HG03139 (cell line): ENCODE results near the gene PTGDS.
"Not testable (repeated sequence)": the region's sequence is repeated elsewhere in the genome, so short reads cannot be mapped to it uniquely, and the experiment has no call there.

Experiments used
- ATAC-seq: cut with Tn5 transposase; IDR thresholded peaks from one replicate; pipeline ENCODE4 v1.9.1; 2021; ENCODE audit not compliant: unreplicated experiment

Gene PTGDS

GRCh38 chr9:136985853-136986252 is 8.5 kb downstream of the PTGDS start:
- no peak for ATAC-seq

DNA sequence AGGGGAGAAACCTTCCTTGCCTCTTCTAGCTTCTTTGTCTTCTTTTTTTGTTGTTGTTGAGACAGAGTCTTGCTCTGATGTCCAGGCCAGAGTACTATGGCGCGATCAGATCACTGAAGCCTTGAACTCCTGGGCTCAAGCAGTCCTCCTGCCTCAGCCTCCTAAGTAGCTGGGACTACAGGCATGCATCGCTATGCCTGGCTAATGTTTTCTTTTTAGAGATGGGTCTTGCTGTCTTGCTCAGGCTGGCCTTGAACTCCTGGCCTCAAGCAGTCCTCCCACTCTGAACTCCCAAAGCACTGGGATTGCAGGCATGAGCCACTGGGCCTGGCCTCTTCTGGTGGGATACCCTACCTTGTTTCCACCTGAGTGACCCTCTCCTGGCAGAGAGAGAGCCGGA is 11.6 kb downstream of the PTGDS start:
- ATAC-seq = no peak

DNA sequence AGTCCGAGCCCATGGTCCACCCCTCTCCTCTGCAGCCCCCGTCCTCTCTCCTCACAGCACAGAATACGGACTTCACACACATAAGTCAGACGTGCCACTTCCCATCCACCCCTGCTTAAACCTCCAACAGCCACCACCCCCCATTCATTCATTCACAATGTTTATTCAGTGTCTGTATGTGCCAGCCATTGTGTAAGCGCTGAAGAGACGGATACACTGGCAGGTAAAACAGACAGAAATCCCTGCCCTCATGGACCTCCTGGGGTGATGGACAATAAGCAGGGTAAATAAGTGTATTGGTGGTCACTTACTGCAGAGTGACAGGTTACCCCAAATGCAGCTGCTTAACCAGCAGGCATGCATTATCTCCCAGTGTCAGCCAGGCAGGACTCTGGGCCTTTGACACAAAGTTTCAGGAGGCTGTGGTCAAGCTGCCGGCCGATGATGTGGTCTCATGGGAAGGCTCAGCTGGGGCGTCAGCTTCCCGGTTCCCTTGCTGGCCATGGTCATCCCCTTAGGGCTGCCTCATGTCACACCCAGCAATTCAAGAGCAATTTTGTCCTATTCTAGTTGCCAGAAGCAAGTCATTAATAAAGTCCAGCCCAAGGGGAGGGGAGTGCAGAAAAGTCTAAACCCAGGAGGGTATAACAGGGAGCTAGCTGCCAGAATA is 13.1 kb downstream of the PTGDS start:
- ATAC-seq = no peak

DNA sequence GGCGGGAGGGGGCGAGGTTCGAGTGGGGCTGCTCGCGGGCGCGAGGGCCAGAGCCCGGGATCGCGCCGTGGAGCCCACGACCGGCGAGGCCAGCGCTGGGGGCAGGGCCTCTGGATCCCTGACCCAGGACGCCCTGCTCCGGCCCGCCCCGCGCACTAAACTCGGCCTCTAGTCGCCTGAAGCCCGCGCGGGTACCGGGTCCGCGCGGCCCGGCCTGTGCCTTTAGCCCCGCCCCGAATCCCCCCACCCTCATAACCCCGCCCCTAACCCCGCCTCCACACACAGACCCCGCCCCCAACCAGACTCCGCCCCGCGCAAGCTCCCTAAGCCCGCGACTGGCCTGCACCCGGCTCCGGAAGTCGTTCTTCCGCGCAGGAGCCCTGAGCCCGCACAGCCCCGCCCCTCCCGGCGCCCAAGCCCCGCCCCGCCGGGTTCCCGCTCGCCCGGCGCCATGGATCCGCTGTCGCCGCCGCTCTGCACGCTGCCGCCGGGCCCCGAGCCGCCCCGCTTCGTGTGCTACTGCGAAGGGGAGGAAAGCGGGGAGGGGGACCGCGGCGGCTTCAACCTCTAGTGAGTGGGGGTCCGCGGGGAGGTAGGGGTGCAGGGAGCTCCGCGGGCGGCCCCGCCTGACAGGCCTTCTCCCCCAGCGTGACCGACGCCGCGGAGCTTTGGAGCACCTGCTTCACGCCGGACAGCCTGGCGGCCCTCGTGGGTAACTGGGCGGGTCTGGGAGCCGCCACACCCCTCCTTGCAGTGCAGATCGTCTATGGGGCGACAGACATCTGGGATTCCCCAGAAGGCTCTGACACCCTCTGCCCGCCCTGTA is 14.9 kb downstream of the PTGDS start, which contains the start of gene PAXX:
PAXX (plus strand) TSS at position 430 of the 826 bp plus-strand sequence; CDS start at position 452, 22 bp downstream.
- ATAC-seq = peak; percentile 68

DNA sequence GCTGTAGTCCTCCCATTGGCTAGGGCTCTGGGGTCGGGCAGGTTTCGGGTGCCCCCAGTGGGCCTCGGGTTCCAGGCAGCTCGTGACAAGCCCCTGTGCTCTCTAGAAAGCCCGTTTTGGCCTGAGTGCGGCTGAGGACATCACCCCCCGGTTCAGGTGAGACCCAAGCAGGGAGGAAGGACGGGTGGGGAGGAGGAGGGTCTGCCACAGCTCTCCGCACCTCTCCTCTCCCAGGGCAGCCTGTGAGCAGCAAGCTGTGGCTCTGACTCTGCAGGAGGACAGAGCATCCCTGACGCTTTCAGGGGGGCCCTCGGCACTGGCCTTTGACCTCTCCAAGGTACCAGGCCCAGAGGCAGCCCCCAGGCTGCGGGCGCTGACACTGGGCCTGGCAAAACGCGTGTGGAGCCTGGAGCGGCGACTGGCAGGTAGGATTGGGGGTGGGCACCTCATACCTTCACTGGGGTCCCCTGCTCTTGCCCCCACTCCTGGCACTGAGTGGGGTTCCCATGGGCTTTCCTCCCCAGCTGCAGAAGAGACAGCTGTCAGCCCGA is 15.6 kb downstream of the PTGDS start:
- no peak for ATAC-seq

GRCh38 chr9:136994180-136994887 is 17.0 kb downstream of the PTGDS start:
- no peak for ATAC-seq

GRCh38 chr9:136994888-136995230 is 17.6 kb downstream of the PTGDS start:
- no peak for ATAC-seq

DNA sequence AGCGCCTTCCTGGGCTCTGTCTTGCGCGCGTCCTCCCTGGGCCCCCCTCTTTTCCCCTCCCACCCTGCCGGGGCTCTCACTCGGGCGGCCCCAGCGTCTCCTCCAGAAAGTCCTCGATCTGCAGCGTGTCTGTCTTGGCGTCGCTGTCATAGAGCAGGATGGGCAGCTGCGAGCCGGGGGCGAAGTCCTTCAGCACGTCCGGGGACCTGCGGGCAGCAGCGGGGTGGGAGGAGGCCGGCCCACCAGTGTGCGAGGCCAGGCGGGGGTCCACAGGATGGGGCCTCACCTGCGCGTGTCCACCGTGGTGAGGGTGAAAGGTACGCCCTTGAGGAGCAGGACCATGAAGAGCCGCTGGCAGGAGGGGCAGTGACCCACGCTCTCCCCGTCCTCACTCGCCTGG is 18.1 kb downstream of the PTGDS start:
- ATAC-seq = no peak

DNA sequence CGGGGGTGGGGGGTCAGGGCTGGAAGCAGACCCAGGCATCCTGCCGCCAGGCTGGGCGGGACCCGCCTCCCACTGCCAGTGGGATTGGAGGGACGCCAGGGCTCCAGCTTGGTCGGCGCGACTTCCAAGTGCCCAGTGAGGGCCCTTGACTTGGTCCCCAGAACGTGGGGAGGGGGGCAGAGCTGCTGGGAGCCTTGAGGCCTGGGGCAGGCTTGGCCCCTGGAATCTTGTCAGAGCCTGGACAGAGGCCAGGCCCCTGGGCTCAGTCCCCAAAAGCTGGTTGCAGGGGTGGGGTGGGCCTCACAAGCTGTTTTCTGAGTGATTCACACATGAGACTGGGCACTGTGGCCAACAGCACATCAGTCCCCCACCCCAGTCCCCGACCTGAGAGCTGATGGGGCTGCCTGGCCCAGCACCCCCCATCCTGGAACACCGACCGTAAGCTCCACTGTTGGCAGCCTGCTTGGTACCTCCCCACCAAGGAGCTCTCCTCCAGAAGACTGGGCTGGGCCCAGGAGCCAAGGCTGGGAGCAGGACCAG is 18.5 kb downstream of the PTGDS start:
- no peak for ATAC-seq

DNA sequence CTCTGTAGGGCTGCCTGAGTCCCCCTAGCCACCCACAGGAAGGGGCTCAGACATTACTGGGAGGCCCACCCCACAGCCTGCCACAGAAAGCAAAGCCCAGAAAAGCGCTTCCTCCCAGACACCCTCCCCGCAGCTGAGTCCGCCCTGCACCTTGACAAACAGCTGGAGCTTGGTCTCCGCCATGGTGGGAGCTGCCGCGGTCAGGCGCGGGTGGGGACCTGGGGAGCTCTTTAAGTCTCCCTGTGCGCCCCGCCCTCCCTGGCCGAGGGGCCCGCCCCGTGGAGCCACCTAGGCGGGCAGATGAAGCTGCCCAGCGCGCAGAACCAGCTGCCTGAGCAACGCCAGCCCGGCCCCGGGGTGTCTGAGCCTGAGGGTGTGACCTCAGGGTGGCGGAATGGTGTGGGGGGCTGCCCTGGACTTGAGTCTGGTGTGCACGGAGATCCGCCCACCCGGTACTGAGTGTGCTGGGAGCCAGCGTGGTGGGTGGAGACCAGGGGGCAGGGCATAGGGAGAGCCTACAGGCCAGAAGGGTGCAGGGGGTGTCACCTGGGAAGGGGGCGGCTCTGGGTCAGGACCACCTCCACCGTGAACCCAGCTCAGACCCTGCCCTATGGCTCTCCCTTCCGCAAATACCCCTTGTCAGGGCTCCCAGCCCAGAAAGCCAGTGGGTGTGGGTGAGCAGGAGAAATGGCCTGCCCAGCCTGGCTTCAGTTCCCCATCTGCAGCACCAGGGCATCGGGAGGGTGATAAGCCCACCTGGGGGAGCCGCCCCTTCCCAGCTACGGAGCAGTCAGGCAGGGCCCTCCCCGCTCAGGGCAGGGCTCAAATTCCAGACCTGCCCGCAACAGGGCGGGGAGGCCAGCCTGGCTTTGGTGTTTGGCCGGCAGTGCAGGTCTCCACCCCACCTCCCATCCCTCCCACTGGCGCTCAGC is 19.3 kb downstream of the PTGDS start, which contains the start of gene CLIC3:
CLIC3 (minus strand) TSS at position 208 of the 932 bp plus-strand sequence; CDS start at position 183, 25 bp downstream.
- ATAC-seq = no peak

DNA sequence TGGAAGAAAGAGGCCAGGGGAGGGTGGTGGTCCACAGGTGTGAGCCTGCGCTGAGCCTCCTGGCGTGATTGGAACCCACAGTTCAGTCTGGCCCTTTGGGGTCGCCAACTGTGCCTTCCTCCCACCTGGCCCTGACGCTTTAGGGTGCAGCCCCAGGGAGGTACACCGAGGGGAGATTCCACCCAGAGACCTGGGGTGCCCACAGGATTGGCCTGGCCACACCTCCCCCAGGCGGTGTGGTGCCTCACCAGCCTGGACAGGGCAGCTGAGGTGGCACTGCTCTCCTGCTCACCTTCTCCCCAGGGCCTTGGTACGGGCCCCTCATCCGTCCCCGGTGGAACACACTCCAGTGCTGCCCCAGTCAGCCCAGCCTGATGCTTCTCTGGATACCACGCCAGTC is 20.1 kb downstream of the PTGDS start:
- no peak for ATAC-seq

DNA sequence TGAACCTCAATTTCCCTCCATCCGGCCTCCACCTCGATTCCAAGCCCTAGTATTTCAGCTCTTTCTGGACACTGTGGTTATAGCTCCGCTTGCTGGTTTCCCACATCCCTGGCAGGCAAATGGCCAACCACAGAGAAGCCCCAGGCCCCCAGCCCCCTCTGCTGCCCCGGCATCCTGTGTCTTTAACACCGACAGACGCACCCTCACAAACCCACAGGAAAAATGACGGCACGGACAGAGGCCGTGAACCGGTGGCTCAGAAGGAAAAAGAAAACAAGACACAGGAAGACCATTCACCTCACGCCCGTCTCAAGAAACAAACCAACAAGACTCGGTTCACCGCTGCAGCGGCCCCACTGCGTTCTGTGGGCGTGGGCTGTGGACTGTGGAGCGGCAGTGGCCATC is 20.5 kb downstream of the PTGDS start:
- no peak for ATAC-seq

GRCh38 chr9:137000177-137000930 is 23.1 kb downstream of the PTGDS start:
- peak; percentile 51 for ATAC-seq

DNA sequence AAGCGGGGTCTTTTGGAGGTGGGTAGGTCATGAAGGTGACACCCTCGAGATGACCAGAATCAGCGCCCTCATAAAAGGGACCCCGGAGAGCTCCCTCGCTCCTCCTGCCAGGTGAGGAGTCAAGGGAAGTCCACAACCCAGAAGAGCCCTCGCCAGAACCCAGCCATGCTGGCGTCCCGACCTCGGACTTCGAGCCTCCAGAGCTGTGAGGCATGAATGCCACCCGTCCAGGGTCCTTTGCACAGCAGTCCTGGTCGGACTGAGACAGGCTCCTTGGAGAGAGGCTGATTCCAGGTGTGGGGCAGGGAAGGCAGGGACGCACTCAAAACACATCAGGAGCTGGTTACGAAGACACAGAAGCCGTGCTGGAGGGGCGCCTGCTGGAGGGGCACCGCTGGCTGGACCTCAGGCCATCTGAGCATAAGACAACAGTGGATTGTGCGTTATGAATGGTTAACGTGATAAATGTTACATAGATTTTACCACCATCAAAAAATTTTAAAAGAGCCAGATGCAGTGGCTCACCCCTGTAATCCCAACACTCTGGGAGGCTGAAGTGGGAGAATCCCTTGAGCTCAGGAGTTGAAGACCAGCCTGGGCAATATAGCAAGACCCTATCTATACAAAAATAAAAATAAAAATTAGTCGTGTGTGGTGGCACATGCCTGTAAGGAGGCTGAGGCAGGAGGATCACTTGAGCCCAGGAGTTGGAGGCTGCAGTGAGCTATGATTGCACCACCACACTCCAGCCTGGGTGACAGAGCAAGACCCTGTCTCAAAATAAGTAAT is 24.7 kb downstream of the PTGDS start:
- no peak for ATAC-seq

DNA sequence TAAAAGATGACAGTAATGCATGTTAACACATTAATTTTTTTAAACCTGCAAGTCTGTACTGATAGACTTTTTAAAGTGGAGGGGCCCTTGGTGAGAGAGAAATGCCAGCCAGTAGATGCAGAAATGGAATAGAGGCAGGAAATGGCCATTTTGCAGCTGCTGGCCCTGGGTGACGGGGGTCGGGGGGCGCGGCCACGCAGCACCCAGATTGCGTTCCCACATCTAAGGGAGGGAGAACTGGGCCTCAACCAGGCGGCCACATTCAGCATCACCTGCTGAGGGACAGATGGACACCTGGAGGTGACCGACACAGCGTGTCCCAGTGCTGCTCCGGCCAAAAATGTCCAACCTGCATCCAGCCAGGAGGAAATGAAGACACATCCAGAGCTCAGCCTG is 25.3 kb downstream of the PTGDS start:
- ATAC-seq = no peak

DNA sequence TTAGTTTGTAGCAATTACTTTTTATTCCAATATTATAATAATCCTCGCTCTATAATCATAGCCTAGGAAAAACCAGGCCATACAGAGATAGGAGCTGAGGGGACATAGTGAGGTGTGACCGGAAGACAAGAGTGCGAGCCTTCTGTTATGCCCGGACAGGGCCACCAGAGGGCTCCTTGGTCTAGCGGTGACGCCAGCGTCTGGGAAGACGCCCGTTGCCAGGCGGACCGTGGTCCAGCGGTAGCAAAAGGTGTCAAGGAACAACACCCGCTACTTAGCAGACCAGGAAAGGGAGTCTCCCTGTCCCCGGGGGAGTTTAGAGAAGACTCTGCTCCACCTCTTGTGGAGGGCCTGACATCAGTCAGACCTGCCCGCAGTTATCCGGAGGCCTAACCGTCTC is 27.0 kb downstream of the PTGDS start:
- ATAC-seq = not testable (repeated sequence)

- no peak for ATAC-seq
These were observed 29.1 kb downstream of the PTGDS start for GRCh38 chr9:137006116-137007003.
